ENCODE data around the gene NPAS2.
A peak's percentile ranks its signal among the peaks of the same experiment; 100 is the strongest.

Gene NPAS2

DNA sequence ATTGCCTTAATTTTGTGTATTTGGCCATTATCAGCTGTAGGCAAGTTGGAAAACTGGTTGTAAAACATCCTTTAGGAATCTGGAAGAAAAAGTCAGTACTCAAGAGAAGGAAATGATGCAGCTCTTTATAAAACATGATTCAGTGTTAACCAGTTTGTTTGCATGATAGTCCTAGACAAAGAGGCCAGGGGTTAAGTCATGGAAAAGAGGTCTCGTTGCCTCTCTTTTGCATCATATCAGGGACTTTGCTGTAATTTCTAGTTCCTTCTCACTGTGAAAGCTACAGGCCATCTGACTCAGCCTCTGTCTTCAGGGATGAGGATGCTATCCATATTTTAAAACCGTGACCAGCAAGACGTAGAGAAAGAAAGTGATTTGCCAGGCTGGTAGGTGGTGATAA lies 38.0 kb downstream of the NPAS2 start:
- no peak for DNase-seq

DNA sequence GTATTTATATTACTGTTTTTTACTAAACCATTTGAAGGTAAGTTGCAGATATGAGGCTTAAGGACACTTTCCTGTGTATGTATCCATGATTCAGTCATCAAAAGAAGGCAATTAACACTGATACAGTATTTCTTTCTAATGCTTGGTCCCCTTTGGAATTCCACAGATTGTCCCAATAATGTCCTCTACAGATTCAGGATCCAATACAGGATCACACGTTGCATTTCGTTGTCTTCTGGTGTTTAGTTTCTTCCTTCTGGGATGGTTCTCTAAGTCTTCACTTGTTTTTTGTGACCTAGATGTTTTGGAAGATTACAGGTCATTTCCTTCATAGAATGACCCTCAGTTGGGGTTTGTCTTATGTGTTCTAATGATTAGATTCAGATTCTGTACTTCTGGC lies 40.0 kb downstream of the NPAS2 start:
- DNase-seq: no peak

DNA sequence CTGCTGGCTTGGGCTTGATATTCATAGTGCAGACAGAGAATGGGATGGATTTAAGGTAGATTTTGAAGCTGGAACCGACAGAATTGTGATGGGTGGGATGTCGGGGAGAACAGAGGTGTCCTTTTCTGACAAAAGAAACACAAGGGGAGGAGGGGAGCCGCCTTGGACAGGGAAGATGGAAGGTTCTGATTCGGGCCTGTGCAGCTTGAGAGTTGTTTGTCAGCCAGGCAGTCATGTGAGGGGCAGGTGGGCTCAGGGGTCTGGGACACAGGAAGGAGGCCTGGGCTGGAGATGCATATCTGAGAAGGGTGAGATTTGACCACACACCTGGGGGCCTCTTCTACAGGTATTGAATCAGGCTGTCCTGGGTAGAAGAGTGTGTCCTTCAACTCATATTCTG lies 41.4 kb downstream of the NPAS2 start:
- no peak for DNase-seq

DNA sequence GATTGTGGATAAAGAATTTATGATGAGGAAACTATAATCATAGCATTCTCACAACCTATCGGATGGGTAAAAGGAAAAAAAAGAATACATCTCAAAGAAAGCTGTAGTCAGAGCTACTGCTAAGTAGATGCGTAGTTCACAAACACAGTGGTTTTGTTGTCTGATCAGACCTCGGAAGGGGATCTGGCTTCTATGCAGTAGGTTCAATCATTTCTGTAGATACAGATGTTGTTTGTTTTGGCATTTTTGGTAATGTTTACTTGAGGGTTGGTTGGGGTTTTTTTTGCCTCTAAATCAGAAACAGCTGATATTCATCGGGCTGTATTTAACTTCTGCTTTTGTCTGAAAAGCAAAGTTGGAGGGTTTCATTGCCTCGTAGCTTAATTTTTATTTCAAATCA lies 42.1 kb downstream of the NPAS2 start:
- no peak for DNase-seq

DNA sequence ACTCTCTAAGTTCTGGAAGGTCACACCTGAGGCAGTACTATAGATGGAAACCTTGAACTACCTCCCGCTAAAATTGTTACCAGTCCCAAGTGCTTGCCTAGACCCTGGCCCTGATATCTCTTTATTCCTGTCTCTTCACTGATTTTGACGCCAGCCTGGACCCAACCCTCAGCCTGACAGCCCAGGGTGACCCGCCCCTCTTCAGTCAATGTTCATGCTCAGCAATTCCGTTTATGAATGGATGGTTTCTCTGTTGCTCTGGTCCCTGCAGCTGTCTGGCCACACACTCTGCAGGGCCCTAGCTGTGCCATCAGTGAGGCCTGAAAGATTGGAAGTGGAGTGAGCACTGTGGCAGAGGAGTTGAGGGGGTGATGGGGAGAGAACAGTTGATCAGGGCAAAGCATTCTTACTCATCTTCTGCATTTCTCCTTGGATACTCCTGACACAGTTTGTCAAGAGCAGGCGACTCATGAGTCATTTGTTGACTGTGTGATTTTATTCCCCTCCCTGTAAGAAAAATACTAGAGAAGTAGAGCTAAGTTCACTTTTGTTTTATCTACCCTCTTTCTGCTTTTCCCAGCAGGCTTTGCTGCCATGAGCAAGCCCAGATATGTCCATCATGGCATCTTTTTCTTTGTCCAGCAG lies 46.0 kb downstream of the NPAS2 start:
- DNase-seq: no peak

DNA sequence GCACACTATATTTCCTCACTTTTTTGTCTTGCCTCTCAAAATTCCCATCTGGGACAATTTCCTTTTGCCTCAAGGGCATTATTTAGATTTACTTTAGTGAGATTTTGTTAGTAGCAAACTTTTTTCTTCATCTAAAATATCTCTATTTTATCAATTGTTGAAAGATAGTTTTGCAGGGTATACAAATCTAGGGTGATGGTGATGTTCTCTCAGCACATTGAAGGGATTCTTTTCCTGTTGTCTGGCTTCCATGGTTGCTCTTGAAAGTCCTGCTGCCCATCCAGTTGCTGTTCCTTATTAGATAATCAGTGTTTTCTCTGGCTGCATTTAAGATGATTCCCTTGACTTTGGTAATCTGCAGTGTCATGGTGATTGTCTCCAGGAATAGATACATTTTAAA lies 48.1 kb downstream of the NPAS2 start:
- no peak for DNase-seq

DNA sequence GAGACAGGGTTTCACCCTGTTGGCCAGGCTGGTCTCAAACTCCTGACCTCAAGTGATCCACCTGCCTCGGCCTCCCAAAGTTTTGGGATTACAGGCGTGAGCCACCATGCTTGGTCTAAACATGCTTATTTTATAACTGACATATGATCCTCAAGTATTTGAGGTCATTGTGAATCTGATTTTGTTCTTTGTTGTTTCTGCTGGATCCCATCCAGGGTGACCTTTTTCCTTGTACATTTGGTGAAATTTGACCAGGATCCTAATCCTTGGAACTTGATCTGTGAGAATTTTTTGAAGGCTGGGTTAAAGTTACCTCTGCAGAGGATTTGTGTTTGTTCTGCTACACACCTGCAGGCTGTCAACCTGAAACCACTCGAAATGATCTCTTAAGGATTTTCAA lies 49.2 kb downstream of the NPAS2 start:
- no peak for DNase-seq

DNA sequence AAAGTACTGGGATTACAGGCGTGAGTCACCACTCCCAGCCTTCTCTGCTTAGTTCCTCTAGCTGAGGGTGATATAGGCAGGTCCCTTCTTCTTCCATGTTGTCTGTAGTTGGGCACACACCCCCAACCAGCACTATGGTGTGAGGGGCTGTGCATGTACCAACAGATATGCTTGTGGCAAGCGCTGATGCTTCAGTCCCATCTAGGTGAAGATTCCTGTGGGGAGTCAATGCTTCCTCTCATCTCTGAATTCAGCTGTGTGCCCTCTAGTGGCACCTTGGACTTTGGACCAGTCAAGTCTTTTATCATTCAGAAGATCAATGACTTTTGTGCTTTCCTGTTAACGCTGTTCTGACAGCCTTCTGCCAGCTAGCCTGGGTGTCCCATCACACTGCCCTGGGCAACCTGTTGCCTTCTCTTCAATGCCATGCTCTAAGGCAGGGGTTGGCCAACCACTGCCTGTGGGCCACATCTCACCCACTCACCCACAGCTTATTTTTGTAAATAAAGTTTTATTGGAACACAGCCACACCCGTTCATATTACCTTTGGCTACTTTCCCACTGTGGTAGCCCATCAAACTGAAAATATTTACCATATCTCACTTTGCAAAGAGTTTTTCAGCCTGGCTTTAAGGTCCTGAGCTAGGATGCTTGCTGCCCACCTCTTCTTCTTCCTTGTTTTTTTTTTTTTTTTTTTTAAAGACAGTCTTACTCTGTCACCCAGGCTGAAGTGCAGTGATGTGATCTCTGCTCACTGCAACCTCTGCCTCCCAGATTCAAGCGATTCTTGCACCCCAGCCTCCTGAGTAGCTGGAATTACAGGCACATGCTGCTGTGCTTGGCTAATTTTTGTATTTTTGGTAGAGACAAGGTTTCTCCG lies 51.0 kb downstream of the NPAS2 start:
- no peak for DNase-seq

DNA sequence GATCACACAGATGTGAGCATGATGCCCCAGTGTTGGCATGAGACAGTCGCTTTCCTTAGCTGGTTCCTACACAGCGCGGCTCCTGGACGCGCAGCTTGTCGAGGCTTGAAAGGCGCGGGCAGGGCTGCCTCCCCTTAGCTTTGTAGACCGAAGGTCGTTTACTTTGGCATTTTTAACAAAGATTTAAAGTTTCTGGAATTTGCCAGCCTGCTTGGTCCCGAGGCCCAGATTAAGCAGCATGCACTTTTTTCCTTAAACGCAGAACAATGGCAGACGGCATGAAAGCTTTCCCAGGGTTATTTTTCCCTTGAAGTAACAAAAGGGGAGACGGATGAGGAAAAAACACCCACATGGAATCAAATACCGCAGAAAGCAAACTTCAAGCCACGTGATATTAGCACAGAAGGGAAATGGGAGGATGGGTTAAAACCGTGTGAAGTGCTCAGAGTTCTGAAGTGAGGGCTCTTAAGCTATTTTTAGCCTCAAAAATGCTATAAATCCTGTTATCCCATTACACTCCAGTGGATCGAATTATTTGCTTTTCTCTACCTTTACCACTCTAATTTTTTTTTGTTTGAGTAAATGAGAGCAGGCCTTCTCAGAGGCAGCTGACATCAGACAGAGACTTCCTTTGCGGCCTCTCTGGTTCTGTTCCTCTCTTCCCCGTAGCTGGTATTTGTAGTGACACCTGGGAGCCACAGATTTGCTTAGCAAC lies 55.7 kb downstream of the NPAS2 start:
- DNase-seq: peak; percentile 22

DNA sequence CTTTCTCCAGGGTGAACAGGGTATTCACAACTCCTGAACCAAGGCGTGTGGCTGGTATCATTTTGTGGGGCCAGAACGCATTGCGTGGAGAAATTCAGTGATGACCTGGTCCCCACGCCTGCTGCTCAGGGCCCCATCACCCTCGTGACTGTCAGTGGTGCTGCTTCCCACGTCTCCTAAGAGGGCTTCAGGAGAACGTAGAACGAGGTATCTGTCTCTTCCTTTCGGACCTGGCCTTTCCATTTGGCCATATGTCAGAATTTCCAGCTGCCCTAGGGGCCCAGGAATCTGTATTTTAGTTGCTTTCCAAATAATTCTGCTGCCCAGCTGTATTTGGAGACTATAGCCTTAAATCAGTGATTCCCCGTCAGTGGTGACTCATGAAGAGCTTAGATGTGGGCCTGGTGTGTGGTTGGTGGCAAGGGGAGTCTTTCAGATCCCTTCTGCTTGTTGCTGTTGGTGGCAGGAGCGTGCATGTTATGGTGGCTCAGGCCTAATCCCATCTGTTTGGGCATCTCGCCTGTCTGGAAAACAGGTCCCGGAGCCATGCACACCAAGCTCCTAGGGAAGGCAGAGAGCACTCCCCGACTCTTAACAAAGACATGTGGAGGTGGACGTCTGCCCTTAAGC lies 56.4 kb downstream of the NPAS2 start:
- no peak for DNase-seq

DNA sequence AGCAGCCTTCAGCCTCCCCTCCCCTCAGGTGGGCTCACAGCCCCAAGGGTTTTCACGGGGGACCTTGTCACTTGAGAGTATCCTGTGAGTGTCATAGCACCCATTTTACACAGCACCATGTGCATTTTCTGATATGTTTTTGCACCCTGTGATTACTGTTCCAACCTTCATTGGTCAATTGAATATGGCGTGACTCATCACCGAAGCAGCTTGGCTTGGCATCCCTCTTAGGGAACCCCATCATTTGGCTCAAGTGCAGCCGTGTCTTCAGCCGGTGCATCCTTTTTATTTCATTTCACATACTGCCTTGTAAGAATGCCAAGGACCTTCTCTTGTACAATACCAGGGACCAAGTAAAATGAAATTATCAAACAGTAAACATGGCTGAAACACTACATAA lies 57.6 kb downstream of the NPAS2 start:
- DNase-seq: no peak

DNA sequence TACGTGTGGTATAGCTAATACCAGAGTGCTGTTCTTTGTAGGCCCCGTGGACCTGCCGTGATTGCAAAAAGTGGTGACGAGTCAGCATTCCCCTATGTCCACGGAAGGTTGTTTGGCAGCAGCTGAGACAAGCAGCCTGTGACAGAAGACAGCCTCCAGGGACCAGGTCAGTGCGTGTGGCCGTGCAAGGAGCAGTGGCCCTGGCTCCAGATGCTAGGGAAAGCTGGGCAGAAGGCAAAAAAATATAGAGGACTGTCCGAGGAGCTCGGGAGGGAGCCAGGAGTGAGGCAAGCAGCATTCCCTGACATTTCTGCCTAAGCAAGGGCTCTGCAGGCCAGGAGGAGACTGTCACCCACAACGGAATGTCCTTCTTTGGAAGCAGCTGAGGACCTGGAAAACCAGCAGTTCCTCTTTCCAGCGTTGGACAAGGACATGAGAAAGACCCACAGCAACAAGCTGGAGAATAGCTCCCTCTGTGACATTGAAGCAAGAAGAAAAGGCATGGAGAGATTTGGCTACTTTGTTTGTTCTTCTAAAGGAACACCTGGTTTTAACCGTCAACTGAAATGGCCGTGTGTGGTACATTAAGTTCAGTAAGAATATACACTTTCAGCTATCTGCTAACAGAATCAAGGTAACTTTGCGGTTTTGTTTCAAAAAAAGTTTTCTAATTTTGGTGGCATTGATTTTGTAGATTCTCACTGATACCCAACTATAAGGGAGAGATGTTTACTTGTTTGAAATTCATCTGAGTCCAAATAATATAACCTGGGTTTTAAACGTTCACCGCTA lies 58.3 kb downstream of the NPAS2 start:
- no peak for DNase-seq

DNA sequence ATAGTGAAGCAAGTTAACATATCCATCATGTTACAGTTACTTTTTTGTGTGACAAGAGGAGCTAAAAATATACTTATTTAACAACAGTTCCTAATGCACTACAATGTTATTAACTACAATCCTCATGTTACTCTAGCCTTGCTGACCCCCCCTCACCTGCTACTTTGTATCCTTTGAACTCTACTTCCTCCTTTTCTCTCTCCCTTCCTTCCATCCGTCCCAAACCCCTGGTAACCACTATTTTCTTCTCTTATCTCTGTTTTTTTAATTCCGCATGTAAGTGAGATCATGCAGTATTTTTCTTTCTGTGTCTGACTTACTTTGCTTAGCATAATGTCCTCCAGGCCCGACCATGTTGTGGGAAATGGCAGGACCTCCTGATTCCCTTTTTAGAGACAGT lies 59.4 kb downstream of the NPAS2 start:
- DNase-seq: no peak

DNA sequence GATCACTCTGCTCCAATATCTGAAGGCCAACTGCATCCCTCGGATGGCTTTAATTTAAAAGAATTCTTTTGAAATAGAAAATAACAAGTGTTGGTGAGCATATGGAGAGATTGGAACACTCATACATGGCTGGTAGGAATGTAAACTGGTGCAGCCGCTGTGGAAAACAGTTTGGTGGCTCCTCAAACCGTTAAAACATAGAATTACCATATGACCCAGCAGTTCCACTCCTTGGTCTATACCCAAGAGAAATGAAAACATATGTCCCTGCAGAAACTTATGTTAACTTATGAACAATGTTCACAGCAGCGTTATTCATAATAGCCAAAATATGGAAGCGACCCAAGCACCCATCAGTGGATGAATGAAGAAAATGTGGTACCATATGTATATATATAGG lies 60.1 kb downstream of the NPAS2 start:
- DNase-seq: no peak

DNA sequence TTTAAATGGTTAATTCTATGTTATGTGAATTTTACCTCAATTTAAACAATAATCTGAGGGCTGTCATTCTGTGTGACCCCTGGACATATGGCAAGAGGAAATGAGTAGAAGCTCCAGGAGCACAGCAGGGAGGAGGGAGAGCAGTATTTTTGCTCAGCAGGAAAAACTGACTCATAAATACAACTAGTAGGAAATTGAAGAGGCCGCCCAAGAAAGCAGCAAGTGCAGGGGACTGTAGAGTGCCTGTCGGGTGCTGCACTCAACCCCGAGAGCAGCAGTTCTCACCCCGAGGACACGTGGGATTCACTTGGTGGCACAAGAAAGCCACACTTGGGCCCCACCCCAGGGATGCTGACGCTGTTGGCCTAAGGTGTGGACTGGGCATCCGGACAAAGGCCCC lies 60.8 kb downstream of the NPAS2 start:
- DNase-seq: no peak

DNA sequence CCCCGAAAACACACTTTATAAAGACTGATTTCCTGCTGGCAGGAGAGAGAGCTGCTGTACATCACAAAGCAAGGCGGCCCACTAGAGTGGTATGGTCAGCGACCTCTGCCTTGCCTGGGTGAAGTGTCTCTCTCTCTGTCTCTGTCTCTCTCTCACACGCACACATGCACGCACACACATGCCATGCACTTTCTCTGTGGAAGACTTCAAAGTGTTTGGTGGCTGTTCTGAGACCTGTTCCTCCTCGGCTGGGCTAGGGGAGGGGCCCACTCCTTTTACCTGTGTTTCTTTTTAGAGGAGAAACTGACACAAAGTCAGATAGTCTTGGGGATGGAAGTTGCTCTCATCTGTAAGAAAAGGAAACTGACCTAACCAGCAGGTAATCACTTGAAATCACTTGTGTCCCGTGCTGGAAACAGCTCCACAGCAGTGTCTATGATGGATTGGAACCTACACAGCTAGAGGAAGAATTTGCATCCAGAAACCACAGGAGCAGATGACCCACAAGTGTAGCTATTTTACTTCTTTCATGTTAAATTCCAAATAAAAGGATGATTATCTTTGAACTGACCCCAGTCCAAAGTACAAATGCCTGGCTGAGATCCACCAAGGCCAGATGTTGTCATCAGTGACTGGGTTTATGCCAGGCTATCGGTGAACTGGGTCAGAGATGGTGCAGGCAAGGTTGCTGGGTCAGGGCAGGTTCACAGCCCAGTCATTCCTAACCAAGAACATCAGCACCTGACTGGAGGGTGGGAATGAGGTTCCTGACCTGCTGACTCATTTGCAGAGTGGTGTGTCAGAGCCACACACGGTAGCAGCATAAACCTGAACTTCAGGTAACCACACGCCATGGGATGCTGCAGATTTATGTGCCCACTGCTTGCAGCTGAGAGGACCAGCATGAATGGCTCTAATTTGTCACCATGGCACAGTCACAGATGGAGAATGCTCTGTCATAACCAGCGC lies 63.0 kb downstream of the NPAS2 start:
- DNase-seq: no peak

DNA sequence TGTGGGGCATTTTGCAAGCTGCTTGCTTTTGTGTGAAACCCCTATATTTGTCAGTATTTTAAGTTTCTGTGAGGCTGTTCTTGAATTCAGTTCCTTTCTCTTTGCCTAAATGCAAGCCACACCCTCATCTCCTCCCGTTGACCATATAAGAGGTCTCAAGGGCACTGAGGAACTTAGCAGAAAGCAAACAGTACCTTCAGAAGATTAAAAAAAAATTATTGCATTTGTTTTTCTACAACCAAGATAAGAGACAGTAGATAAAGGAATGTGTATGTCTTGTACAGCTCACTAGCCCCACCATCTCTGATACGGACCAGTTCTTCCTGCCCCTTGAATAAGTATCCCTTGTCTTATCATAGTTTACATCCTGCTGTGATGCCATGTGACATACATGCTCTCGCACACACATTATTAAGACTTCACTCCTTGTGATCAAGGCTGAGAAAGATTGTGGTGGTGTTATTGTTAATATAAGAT lies 64.2 kb downstream of the NPAS2 start:
- no peak for DNase-seq

DNA sequence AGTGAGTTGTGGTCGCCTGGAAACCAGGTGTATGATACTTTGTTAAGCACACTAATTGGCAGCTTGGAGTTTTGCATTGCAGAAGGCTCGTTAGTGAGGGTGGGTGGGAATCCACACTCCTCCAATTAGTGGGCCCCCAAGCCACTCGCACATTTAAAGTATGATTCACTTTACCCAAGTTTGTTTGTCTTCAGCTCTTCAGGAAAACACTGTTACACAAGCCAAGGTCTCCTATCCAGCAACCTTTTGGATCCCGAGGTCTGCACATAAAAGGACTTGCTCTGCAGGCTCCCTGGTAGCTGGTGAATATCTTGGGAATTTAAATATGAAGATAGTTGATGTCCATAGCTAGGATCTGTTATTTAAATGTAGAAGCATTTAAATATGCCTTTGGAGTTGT lies 66.1 kb downstream of the NPAS2 start:
- no peak for DNase-seq

DNA sequence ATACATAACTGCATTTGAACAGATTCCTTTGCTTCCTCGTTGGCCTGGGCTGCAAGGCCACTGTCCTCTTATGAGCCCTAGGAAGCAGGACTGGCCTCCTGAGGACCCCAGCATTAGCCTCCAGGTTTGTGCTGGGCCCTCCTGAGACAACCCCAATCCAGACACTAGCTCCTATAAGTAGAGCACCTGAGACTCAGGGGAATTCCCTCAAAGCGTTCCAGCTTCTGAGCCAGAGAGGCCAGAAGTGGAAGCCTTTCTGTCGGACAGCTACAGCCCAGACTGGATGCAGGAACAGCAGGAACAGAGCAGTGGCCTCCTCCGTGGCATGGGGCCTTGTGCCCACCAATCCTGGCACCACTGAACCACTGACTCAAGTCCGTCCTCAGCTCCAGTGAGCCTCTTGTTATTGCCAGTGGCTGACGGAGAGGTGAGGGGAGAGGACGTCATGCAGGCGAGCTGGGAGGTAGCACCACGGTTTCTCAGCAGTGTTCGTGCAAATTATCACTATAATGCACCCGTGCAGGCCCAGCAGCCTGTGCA lies 67.2 kb downstream of the NPAS2 start:
- no peak for DNase-seq

DNA sequence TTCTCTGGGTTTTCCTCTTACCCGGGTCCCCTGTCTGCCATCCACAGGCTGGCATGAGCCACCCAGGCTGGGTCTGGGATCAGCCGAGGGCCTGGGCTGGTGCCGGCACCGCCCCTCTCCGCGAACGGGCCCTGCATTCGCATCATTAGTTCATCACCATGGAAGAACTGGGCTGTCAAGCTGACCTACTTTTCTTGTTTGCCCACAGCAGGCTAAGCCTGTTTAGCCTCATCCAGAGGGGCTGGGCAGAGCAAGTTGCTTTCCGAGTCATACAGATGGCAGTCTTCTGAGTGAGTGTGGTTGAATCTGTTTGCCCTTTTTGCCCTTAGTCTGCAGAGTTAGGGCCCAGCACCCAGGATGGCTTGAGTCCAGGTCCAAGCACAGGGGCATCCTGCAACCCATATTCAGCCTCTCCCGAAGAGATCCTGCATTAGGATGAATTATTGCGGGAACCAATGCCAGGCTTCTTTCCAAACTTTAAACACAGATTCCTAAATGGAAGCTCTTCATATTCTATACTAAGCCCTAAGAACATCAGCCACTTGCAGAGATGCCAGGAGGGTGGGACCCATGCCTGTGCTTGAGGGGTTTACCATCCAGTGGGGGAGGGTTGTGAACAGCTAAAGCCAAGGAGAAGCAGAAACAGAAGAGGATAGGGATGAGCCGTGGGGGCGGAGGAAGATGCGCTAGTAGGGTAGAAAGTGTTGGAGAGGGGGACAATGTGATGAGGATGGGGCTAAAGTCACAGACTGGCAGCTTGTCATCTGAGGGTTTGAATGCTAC lies 68.0 kb downstream of the NPAS2 start:
- DNase-seq: no peak

Data from DMS79 treated with DMSO at 0.1 percent for 48 hours (cell line).